GM19328 (cell line): Measurements from ENCODE around the gene LRG1.

Source experiments
- ATAC-seq: cut with Tn5 transposase; IDR thresholded peaks from one replicate; pipeline ENCODE4 v1.9.1; 2021; ENCODE audit warnings: mild to moderate bottlenecking, moderate library complexity; ENCODE audit not compliant: unreplicated experiment

Gene LRG1

GRCh38 chr19:4511300-4512054 is 28.4 kb downstream of the LRG1 start:
- no peak for ATAC-seq

GRCh38 chr19:4510435-4511255 is 29.2 kb downstream of the LRG1 start:
- no peak for ATAC-seq

DNA sequence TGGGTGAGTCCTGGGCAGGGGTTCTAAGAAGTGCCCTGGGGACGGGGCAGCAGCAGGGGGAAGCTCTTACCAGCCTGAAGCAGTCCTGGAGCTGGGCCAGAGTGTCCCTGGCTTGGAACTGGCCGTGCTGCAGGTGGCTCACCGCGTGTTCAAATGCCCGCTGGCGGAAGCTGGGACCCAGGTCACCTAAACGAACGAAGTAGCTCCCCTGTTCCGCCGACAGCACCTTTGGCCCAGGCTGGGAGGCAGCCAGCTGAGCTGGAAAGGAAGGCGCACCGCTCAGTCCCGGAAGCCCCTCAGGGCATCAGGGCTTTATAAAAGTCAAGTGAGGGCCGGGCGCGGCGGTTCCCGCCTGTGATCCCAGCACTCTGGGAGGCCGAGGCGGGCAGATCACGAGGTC is 31.1 kb downstream of the LRG1 start:
- ATAC-seq: no peak

GRCh38 chr19:4507804-4508203 is 32.0 kb downstream of the LRG1 start:
- ATAC-seq: no peak

DNA sequence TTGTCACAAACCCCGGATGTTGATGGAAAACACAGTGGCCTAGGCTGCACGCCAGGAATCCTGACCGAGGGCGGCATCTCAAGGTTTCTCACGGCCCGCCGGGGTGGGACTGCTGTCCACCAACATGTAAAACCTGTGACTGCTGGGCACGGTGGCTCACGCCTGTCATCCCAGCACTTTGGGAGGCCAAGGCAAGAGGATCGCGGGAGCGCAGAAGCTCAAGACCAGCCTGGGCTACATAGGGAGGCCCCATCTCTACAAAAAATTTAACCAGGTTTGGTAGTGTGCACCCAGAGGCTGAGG is 32.7 kb downstream of the LRG1 start:
- no peak for ATAC-seq

GRCh38 chr19:4506449-4507149 is 33.2 kb downstream of the LRG1 start:
- ATAC-seq: no peak

DNA sequence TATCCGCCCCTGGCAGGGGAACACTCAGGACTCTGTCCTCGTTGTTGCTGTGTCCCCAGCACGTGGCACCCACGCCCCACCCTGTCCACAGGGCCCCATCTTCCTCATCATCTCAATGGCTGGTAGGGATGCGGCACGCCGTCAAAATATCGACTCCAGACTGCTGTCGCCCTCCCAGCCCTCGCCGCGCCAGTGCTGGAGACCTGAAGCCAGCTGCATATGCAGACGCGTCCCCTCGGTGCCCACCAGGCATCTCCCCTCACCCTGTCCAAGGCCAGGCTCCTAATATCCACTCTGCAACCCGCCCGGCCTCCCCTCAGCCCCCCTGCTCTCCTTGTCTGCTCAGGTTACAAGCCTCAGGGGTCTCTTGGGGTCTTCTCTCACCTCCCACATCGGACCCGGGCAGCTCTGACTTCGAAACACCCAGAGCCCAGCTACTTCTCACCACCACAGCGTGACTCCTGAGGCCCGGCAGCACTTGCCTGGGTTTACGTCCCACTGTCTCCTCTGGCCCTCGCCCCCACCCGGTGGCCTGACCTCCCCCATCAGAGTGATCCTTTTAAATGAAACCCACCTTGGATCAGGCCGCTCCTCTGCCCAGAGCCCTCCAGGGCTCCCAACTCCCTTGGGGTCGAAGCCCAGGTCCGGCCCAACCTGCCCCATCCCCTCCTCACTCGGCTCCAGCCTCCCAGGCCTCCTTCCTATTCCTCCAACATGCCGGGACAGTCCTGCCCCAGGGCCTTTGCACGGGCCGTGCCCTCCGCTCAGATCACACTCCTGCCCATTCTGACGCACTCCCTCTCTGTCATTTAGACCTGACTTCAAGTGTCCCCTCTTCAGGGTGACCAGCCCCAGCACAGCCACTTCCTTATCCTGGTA is 34.0 kb downstream of the LRG1 start:
- ATAC-seq: no peak

GRCh38 chr19:4504891-4505569 is 34.8 kb downstream of the LRG1 start:
- ATAC-seq: no peak

DNA sequence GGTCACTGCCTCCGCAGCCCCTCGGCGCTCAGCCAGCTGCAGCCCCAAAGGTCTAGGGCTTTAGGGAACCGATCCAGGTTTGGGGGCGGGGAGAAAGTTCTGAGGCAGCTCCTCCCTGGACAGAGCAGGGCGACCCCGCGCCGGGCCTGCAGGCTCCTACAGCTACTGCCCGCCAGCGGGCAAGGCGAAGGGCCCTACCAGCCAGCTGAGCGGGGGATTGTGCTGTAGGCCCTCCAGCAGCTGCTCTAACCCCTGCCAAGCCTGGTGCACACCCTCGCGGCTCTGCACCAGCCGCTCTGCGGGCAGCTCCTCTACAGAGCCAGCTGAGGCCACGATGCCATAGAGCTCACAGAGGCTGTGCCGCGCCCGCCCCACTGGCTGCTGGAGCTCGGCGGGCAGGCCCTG is 35.5 kb downstream of the LRG1 start:
- ATAC-seq: no peak

- no peak for ATAC-seq
Observed at GRCh38 chr19:4503825-4504170, 36.0 kb downstream of the LRG1 start.

GRCh38 chr19:4503132-4503824 is 36.6 kb downstream of the LRG1 start:
- ATAC-seq: no peak

DNA sequence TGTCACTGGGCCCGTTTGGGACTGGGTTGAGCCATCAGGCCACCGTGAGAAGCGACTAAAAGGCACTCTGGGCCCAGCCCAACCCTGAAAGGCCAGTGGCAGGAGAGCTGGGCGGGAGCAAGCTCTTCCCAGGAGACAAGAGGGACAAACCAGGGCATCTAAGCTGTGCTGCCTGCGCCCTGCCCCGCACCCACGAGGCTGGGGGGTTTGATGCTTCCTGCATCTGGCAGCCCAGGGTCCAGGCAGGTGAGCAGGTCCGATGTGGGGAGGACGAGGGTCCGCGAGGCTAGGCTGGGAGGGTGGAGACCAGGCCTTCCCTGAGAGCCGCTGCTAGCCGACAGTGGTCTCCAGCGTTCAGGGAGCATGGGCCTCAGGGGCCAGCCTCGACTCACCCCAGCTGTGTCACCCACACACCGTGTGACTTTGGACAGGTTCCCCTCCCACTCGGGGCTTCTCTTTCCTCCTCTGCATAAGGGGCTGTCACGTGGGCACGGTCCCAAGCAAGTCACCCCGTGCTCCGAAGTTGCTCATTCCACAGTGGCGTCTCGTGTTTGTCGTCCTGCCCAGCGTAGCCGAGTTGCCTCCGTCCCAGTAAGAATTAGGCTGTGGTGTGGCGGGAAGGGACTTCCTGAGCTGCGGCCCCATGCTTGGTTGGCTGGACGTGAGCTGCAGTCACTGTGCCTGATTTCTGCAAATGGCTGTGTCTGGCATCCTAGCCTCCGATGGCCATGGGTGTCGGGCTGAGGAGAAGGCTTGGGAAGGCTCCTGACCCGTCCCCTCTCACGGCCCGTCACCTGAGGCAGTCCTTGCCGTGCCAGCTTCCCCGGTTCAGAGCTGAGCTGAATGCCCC is 37.3 kb downstream of the LRG1 start:
- ATAC-seq: no peak

DNA sequence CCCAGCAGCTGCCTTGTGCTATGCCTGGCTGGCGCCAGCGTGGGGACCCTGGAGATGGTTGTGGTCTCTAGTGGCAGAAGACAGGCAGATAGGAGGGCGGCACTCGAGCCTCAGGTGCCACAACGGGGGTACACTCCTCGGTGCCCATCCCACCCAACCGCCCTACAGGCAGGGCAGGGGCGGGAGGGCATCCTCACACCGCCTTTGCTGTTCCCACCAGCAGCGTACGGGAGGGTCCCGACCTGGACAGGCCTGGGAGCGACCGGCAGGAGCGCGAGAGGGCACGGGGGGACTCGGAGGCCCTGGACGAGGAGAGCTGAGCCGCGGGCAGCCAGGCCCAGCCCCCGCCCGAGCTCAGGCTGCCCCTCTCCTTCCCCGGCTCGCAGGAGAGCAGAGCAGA is 38.1 kb downstream of the LRG1 start:
- ATAC-seq: no peak

GRCh38 chr19:4500841-4501591 is 38.8 kb downstream of the LRG1 start:
- ATAC-seq: no peak

DNA sequence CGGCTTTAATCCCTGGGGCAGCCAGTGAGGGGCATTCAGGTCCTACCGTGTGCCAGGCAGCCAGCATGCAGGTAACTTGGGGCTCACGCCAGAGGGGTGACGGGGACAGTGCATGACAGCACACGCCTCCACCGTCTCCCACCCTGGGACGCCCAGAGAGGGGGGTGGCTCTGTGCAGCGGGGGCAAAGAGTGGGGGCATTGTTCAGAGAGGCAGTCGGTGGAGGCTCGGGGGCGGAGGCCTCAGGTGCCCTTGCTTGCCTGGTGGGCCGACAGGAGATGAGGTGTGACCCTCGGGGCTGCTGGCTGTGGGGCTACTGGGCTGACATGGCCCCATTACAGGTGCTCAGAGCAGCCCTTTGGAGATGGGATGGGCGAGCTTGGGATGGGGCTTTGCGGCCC is 40.0 kb downstream of the LRG1 start:
- no peak for ATAC-seq

DNA sequence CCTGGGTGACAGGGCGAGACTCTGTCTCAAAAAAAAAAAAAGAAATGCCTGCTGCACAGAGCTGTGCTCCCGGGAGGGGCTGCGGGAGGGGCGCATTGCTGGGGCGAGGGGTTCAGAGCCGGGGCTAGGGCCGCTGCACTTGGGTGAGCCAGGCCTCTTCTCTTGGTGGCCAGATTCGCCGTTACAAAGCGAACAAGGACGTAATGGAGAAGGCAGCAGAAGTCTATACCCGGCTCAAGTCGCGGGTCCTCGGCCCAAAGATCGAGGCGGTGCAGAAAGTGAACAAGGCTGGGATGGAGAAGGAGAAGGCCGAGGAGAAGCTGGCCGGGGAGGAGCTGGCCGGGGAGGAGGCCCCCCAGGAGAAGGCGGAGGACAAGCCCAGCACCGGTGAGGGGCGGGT is 40.5 kb downstream of the LRG1 start:
- no peak for ATAC-seq

GRCh38 chr19:4498694-4499093 is 41.1 kb downstream of the LRG1 start:
- ATAC-seq: no peak

DNA sequence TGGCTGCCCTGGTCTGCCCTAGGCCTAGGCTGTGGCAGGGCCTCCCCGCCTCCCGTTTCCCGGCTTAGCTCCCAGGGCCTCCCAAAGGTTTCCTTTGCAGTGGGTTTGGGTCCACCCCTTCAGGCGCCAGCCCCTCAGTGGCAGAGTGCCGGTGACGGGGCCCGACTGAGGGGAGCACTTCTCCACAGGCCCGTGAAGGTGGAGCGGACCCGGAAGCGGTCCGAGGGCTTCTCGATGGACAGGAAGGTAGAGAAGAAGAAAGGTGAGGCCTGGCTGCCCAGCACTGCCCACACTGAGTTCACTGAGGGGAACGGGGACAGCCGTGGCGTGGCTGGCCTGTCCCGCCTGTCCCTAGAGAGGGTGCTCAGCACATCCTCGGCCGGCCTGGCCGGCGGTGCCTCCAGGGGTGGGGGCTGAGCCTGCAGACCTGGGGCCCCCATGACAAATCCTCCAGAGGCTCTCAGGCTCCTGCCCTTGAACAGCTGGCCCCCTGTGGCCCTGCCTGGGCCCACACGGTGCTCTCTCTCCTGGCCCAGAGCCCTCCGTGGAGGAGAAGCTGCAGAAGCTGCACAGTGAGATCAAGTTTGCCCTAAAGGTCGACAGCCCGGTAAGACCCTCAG is 42.0 kb downstream of the LRG1 start:
- no peak for ATAC-seq
